HS-27A (cell line): ENCODE data around the gene PPP1R10.
A peak's percentile ranks its signal among the peaks of the same experiment; 100 is the strongest.

ENCODE experiments used
- DNase-seq: peaks from one replicate; pipeline ENCODE4 v3.0.0-alpha.2; 2012; ENCODE audit warnings: low read depth, missing footprints

PPP1R10 gene

GRCh38 chr6:30619561-30619960 is 2.5 kb upstream of the PPP1R10 start:
- no peak for DNase-seq

DNA sequence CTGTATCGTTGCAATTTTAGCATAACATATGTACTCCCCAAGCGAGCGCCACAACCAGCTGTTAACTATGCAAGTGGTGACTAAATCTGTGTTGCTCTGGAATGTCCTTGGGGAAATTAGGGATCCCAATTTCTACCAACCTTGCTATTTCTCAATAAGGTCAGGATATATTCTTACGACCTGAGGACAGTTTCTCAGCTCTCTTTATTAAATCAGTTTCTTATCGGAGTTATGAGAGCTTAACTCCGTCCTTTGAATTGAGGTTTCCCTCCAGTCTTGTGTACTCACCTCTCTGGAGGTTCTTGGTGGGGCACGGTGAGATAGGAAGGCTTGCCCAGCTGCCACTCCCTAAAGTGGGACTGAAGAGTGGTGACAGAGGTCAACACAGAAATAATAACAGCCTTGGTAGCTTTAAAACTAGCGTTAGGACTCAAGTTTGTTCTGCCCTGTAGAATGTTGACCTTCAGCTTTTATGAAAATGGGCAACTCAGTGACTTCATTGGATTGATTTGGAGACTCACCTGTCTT is 1.3 kb upstream of the PPP1R10 start:
- DNase-seq, result no peak

DNA sequence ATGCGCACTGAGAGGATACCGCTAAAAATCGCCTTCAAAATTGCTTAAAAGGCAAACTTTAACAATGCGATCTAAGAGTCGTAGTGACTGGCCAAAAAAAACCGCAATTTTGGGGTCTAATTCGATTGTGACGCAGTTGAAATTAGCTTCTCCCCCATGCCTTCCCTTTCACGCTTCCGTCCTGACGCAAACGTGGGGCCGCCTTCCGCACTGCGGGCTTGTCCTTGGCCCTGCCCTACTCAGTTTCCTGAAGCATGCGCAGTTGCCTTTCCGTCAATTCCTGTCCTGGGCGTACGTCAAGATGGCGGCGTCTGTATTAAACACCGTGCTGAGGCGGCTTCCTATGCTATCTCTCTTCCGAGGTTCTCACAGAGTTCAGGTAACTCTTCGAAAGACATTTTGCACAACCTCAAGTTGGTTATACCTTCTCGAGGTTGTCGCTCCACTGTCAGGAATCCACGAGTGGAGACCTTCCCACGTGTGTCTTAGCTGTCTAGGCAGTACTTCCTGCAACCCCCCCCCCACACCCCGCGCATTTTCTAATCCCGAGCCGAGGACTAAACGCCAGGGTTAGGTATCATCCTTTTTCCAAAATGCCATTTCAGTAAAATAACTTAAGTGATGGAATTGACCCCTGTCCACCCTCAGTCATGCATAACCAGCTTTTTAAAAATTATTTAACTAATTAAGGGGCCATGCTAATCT is 674 bp upstream of the PPP1R10 start, which contains the start of gene MRPS18B:
MRPS18B (plus strand) TSS at position 276 of the 705 bp plus-strand sequence; CDS start at position 302, 26 bp downstream.
- DNase-seq, result peak; percentile 99

- DNase-seq, result no peak
Observed at GRCh38 chr6:30615958-30616810, 859 bp downstream of the PPP1R10 start.

DNA sequence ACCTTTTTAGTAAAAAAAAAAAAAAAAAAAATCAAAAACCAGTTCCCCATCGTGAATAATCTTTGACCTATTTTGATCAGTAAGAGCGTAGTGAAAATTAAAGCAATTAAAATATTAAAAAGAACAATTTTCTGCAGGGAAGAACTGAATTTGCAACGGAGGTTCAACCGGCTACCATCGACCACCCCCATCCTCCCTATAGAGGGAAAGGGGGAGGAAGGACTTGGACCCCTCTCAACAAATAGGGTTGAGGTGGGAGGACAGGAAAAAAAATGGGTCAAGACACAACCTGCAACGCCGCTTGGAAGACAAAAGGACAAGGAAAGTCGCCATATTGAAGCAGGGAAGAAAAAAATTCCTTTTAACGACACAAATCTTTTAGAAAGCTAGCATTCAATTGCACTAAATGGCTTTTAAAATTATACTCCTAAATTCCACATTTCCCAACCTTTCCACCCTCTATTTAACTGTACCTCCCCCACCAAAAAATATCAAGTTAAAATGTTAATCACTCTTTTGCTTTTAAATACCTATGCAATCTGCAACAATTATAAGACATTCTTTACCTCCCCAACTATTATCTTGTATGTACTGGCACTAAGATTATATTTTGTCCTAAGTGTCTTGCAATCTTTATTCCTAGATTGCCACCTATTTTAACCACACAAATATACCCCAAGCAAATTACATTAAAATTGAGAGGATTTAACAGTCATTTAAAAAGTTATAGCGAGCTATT is 1.7 kb downstream of the PPP1R10 start:
- peak; percentile 68 for DNase-seq

GRCh38 chr6:30614843-30615218 is 2.2 kb downstream of the PPP1R10 start:
- DNase-seq, result peak; percentile 95

DNA sequence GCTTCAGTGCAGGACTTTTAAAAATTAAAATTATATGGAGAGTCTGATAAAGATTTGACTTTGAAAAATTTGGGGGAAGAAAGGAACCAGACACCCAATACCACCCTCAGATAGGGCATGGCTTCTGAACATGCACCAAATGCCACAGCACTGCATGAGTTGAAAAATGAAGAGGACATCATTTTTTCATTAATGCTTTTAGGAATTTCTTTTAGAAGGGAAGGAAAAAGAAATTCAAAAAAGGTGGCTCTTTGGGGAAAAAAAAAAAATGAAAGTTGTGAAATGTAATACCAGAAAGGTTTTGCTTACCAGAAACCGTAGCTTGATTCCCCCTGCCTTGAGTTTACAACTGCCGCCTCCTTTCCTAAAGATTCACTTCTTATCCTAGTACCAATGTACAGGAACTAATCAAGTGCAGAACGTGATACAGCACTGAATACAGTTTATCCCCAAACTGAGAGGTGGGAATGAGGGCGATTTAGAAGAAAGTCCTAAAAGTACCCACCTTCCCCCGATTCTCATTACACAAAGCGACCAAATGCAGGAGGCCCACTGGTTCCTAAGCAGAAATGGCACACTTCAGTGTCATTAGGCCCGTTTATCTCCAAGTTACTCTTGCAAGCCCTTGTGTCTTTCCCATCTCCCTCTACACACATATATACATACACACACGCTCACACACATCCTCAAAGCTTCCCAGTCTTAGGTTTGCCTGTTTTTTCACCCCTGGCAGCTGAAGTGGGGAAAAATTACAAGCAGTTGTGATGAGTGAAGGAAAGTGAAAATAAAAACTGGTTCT is 2.8 kb downstream of the PPP1R10 start:
- no peak for DNase-seq

DNA sequence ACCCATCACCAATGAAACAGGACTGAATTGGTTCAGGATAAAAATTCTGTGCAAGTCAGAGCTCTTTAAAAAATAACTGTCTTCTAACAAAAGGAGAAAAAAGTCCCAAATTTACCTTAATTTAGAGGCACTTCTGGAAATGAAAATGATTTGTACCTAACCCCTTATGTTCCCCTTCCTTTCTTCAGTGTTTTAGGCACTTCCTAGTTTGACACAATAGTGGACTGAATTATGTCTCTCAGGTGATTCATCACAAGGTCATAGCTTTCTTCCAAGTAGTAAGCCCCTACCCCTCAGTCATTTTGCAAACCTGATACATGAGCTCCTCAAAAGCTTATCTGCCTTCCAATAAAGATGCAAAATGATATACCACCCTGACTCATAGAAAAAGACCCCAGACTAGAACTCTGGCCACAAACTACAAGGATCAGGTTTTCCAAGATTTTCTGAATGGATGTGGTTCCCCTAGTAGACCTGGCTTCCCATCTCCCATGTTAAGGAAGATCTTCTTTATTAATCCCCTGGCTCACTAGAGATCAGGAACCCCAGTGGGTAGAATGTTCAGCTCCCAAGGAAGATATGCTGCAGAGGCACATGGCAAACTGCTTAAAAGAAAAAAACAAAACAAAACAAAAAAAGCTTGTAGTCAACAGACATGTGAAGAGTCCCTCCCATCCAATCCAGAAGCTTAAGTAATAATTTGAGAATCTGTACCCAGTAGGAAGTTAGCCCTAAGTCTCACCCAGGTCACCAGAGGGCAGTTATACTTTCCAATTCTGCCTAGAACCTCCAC is 3.6 kb downstream of the PPP1R10 start:
- DNase-seq, result no peak

GRCh38 chr6:30612687-30613248 is 4.3 kb downstream of the PPP1R10 start:
- no peak for DNase-seq

GRCh38 chr6:30612213-30612612 is 4.8 kb downstream of the PPP1R10 start:
- no peak for DNase-seq

DNA sequence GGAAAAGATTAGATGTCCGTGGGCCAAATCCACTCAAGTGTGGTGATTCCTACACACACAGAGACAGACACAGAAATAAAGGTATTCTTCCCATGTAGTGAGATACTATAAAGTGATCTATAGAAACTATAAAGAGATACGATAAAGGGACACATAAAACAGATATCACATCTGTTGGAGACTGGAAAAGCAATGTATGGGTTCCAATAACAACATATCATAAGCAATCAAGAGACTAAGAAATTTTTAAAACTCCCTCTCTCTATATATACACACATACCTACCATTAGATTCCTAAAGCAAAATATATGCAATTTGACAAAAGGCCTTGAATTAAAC is 5.2 kb downstream of the PPP1R10 start:
- DNase-seq, result no peak

DNA sequence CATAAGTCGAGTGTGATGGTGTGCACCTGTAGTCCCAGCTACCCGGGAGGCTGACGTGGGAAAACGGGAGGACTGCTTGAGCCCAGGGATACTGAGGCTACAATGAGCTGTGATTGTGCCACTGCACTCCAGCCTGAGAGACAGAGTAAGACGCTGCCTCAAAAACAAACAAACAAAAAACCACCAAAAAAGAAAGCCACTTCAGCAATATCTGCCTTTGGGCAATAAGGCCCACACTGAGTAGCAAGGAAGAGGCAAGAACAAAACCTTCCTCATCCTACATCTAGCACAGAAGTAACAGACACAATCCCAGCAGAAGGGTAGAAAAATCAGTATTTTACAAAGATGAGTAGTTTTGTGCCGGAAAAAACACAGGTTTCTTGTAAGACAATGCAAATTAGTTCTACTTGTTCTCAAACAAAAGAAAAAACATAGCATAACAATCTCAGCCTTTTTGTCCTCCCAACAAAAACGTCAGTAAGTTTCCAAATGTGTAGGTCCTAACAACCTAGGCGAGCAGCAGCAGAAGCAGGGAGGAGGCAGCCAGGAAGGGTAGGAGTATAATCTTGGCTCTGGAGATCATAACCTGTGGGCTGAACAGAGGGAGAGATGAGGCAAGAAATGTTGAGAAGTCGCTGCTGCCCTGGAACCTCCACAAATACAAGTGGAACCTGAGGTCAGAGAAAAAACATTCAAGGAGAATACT is 5.7 kb downstream of the PPP1R10 start:
- no peak for DNase-seq

DNA sequence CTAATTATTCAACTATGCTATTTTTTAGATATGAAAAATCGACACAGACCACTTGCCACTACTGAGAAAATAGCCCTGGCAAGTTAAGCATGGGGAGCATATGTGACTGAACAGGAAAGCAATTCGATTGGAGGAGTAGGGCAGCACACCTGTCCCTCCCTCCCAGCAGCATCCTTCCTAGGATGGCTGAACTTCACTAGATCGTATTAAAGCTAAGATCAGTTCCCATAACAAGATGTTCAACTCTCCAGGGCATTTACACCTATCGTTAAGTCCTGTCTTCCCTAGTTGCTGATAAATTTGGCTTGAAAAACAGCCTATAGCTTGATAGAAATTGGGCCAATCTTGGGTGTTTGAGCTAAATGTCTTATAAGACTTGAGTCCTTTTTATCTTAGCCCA is 7.0 kb downstream of the PPP1R10 start:
- no peak for DNase-seq

GRCh38 chr6:30603961-30604360 is 13.1 kb downstream of the PPP1R10 start:
- DNase-seq, result no peak

DNA sequence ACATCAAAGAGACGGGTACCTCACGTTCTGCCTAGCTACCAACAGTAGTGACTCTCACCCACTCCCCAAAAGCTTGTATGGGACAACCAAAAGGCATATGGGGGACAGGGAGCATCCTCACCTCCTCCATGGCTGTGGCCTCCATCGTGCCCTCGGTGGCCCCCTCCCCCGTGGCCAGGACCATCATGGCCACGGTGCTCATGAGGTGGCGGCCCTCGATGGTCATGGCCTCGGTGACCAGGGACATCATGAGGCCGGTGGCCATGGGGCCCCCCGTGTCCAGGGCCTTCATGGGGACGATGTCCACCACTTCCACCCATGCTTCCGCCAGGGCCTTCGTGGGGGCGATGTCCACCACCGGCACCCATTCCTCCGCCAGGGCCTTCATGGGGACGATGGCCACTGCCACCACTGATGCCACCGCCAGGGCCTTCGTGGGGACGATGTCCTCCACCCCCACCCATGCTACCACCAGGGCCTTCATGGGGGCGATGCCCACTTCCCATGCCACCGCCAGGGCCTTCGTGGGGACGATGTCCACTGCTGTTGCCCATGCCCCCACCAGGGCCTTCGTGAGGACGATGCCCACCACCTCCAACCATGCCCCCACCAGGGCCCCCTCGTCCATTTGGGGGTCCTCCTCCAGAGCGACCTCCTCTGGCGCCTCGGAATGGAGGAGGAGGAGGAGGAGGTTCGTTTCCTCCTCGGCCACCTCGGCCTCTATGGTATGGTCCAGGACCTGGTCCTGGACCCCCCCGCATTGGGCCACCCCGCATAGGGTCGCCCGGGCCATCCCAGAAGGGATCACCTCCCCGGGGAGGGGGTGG is 15.0 kb downstream of the PPP1R10 start:
- no peak for DNase-seq

GRCh38 chr6:30601436-30601814 is 15.6 kb downstream of the PPP1R10 start:
- DNase-seq, result no peak

GRCh38 chr6:30600451-30600961 is 16.5 kb downstream of the PPP1R10 start:
- no peak for DNase-seq

DNA sequence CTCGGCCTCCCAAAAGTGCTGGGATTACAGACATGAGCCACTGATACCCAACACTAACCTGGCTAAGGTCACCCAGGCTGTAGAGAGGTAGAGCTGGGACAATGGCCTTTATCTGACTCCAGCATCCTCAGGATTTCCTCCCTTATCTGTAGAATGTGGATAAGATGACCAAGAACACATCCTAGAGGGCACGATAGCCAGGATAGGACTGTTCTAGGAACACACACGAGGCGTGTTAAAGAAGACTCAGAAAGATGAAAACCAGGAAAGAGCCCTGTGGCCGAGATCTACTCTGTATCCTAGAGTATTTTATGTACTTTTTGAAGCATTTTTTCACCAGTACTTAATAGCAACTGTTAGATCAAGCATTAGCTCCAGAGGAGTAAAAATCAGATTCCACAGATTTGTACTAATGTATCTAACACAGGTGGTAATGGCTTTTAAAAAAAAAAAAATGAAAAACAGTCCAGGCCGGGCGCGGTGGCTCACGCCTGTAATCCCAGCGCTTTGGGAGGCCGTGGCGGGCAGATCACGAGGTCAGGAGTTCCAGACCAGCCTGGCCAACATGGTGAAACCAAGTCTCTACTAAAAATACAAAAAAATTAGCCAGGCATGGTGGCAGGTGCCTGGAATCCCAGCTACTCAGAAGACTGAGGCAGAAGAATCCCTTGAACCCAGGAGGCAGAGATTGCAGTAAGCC is 17.3 kb downstream of the PPP1R10 start:
- no peak for DNase-seq
